Measurements from ENCODE around the gene PYDC1. TPM values are rescaled to one million over a fixed set of nuclear protein-coding genes. Genes with fewer than 3 reads are reported as not detected.
A peak's percentile ranks its signal among the peaks of the same experiment; 100 is the strongest.

The PYDC1 gene
- total and polyA plus RNA-seq, 2 experiments from 2014 or later = 1.8 TPM; not detected in 1

GRCh38 chr16:31200821-31201568, 15.9 kb downstream of the PYDC1 start:
- Histone ChIP-seq H4K20me1 (replicated peaks; ENCODE audit: insufficient read depth) (peaks cover 44% of the 10 kb centered on the region; the same call in 1 of the 2 replicates), H3K36me3 (ENCODE audit: insufficient read depth) (peaks cover 7% of the 10 kb centered on the region), H3F3A (replicated peaks; ENCODE audit: low read depth) (peaks cover 51% of the 10 kb centered on the region), H3K4me3 (peak overlapping the region; percentile 82; the same call in 1 of the 2 replicates), H2AFZ (no peak overlapping the region), H3K79me2 (replicated peaks; ENCODE audit: insufficient read depth) (no peaks in the 10 kb centered on the region), H3K27me3 (ENCODE audit: insufficient read depth) (peaks cover 11% of the 10 kb centered on the region), H3K4me1 (ENCODE audit: insufficient read depth) (peaks cover 16% of the 10 kb centered on the region), H3K9me2 (ENCODE audit: insufficient read depth) (no peaks in the 10 kb centered on the region), H3K27ac (ENCODE audit: low read depth) (peak overlapping the region; percentile 63; the same call in 1 of the 2 replicates), H3K4me2 (peak overlapping the region; percentile 89)
- no peak for DNase-seq (ENCODE audit: low spot score)
- Mint-ChIP-seq H3K9me3 (peaks cover 3% of the 10 kb centered on the region; the same call in 2 of the 3 replicates), H3K4me3 (peak overlapping the region; percentile 85), H3K36me3 (ENCODE audit: low read depth) (peaks cover 38% of the 10 kb centered on the region), H3K27ac (peak overlapping the region; percentile 64), H3K27me3 (ENCODE audit: insufficient read depth, low read depth, poor library complexity) (peaks cover 25% of the 10 kb centered on the region), H3K4me1 (peaks cover 15% of the 10 kb centered on the region)
- no peak; the same call in 2 of the 3 replicates for ATAC-seq
- TF ChIP-seq CTCF (conservative IDR thresholded peaks at IDR 0.05; ENCODE audit: low read depth in 2 of 2) (no peak; a peak in 2 of 4 replicates), CREB1 (CRISPR knock-in tag; IDR thresholded peaks at IDR 0.05; ENCODE audit: low read depth) (no peak), EZH2phosphoT487 (IDR thresholded peaks at IDR 0.05; ENCODE audit: unreplicated experiment) (no peak), JUNB (IDR thresholded peaks at IDR 0.05; ENCODE audit: unreplicated experiment) (no peak), EZH2 (IDR thresholded peaks at IDR 0.05; ENCODE audit: low read depth, unreplicated experiment) (no peak), ETS1 (IDR thresholded peaks at IDR 0.05) (no peak), STAT1 (IDR thresholded peaks at IDR 0.05; ENCODE audit: unreplicated experiment) (no peak), NANOG (IDR thresholded peaks at IDR 0.05; ENCODE audit: borderline replicate concordance) (no peak), ZNF114 (CRISPR knock-in tag; IDR thresholded peaks at IDR 0.05) (no peak), POLR2AphosphoS5 (IDR thresholded peaks at IDR 0.05; ENCODE audit: low read depth) (no peak; the same call in 1 of the 2 replicates), REST (IDR thresholded peaks at IDR 0.05; ENCODE audit: unreplicated experiment) (no peak), ZNF462 (CRISPR knock-in tag; IDR thresholded peaks at IDR 0.05) (no peak), ZNF331 (CRISPR knock-in tag; IDR thresholded peaks at IDR 0.05; ENCODE audit: low read depth) (no peak)
